H1 (cell line): Measurements from ENCODE around the gene MTRFR. TPM values are rescaled to one million over a fixed set of nuclear protein-coding genes. Genes with fewer than 3 reads are reported as not detected.

Experiments
- CTCF ChIA-PET: fragments of 300-600 bp; sonication (Branson Sonifier 250); formaldehyde crosslinking; loops from one replicate; lab custom pipeline; 2021; ENCODE audit not compliant: partially characterized antibody; lab: Charles Lee
- POLR2A ChIA-PET: fragments of 300-600 bp; sonication (Branson Sonifier 250); formaldehyde crosslinking; loops from one replicate; lab custom pipeline; 2021; ENCODE audit warnings: inconsistent platforms; ENCODE audit not compliant: partially characterized antibody; lab: Charles Lee
- DNase-seq, 2 experiments: peaks; one replicate each; pipeline versions ENCODE4 v3.0.0 to v3.0.0-alpha.2; 2010 to 2022; ENCODE audit warnings: low spot score in 2 of 2, low read depth in 1 of 2, mixed read lengths in 1 of 2
- FAIRE-seq: peaks from 2 replicates; lab custom pipeline; 2011; peaks lifted over from hg19 to GRCh38; lab: Jason Lieb, UNC
- H2AFZ ChIP-seq: 2 replicates; pipeline ENCODE4 v1.8.1; 2012; ENCODE audit warnings: low read length, inconsistent platforms
- H2AK5ac ChIP-seq: 2 replicates; pipeline ENCODE4 v1.6.1; 2013; ENCODE audit warnings: low read depth, low read length
- H2BK120ac ChIP-seq: replicated peaks from 2 replicates; pipeline ENCODE3; 2013; ENCODE audit warnings: low read depth, low read length, inconsistent platforms
- H2BK12ac ChIP-seq: 2 replicates; pipeline ENCODE4 v1.6.1; 2013; ENCODE audit warnings: low read depth, low read length
- H2BK15ac ChIP-seq: 2 replicates; pipeline ENCODE4 v1.6.1; 2013; ENCODE audit warnings: low read length
- H2BK20ac ChIP-seq: 2 replicates; pipeline ENCODE4 v1.6.1; 2013; ENCODE audit warnings: low read length
- H2BK5ac ChIP-seq: 2 replicates; pipeline ENCODE4 v1.6.1; 2013; ENCODE audit warnings: low read depth, low read length
- H3K14ac ChIP-seq: 2 replicates; pipeline ENCODE4 v1.6.1; 2013; ENCODE audit warnings: inconsistent platforms; ENCODE audit not compliant: insufficient read length
- H3K18ac ChIP-seq: 2 replicates; pipeline ENCODE4 v1.6.1; 2013; ENCODE audit warnings: low read length; ENCODE audit errors: extremely low read depth
- H3K23ac ChIP-seq: 2 replicates; pipeline ENCODE4 v1.6.1; 2013; ENCODE audit warnings: inconsistent platforms; ENCODE audit not compliant: insufficient read length
- H3K23me2 ChIP-seq: 2 replicates; pipeline ENCODE4 v1.6.1; 2013; ENCODE audit warnings: low read depth, low read length
- H3K27ac ChIP-seq: 2 replicates; pipeline ENCODE4 v1.6.1; 2011; ENCODE audit warnings: low read depth, low read length, inconsistent platforms
- H3K27me3 ChIP-seq, 4 experiments: replicated peaks in 1 of 4; 1 replicate in 1 of 4; 2 replicates in 3 of 4; pipeline versions ENCODE4 v1.6.1 to v1.8.1; 2011 to 2013; ENCODE audit warnings: low read length in 3 of 4, mild to moderate bottlenecking in 3 of 4, inconsistent platforms in 2 of 4, mixed read lengths in 2 of 4, moderate library complexity in 1 of 4; ENCODE audit not compliant: control insufficient read depth in 3 of 4, insufficient read depth in 3 of 4; ENCODE audit errors: extremely low read depth in 1 of 4
- H3K36me3 ChIP-seq, 4 experiments: 2 replicates each; pipeline versions ENCODE4 v1.6.1 to v1.8.1; 2011 to 2013; ENCODE audit warnings: mild to moderate bottlenecking in 4 of 4, low read length in 3 of 4, moderate library complexity in 2 of 4, control low read depth in 1 of 4, inconsistent platforms in 1 of 4; ENCODE audit not compliant: insufficient read depth in 4 of 4, control insufficient read depth in 2 of 4
- H3K4ac ChIP-seq: replicated peaks from 2 replicates; pipeline ENCODE3; 2013; ENCODE audit warnings: low read length, low read depth, mixed read lengths, inconsistent platforms; ENCODE audit not compliant: insufficient read length
- H3K4me1 ChIP-seq, 4 experiments: replicated peaks in 1 of 4; 1 replicate in 1 of 4; 2 replicates in 3 of 4; pipeline versions ENCODE4 v1.6.1 to v1.8.1; 2011 to 2013; ENCODE audit warnings: low read length in 3 of 4, inconsistent platforms in 2 of 4, mixed read lengths in 1 of 4; ENCODE audit not compliant: insufficient read depth in 4 of 4, control insufficient read depth in 3 of 4
- H3K4me2 ChIP-seq, 2 experiments: 2 replicates each; pipeline versions ENCODE4 v1.6.1 to v1.8.1; 2011 to 2013; ENCODE audit warnings: low read depth in 2 of 2, low read length in 2 of 2, control low read depth in 1 of 2, inconsistent platforms in 1 of 2, mild to moderate bottlenecking in 1 of 2; ENCODE audit not compliant: insufficient read depth in 1 of 2
- H3K4me3 ChIP-seq, 4 experiments: fragments of 200-600, 300-600 bp in 1 of 4; sonication (generic), shearing (Covaris generic), sonication (Bioruptor Twin) in 1 of 4; 2 replicates each; pipeline versions ENCODE4 v1.5.1 to v1.8.1; 2011 to 2016; ENCODE audit warnings: low read length in 4 of 4, low read depth in 3 of 4, control low read depth in 2 of 4, inconsistent platforms in 2 of 4, mild to moderate bottlenecking in 2 of 4, mixed read lengths in 1 of 4, moderate library complexity in 1 of 4; ENCODE audit not compliant: insufficient read depth in 2 of 4; ENCODE audit errors: extremely low read depth in 1 of 4
- H3K56ac ChIP-seq: replicated peaks from 2 replicates; pipeline ENCODE3; 2013; ENCODE audit warnings: low read depth, mild to moderate bottlenecking, mixed read lengths, low read length, inconsistent platforms; ENCODE audit not compliant: insufficient read length
- H3K79me1 ChIP-seq: 2 replicates; pipeline ENCODE4 v1.6.1; 2013; ENCODE audit warnings: low read depth, low read length, control low read depth
- H3K79me2 ChIP-seq, 2 experiments: 2 replicates each; pipeline versions ENCODE4 v1.6.1 to v1.8.1; 2012 to 2013; ENCODE audit warnings: low read length in 2 of 2, mild to moderate bottlenecking in 2 of 2, inconsistent platforms in 1 of 2; ENCODE audit not compliant: insufficient read depth in 2 of 2, control insufficient read depth in 1 of 2
- H3K9ac ChIP-seq, 4 experiments: replicated peaks in 1 of 4; 1 replicate in 1 of 4; 2 replicates in 3 of 4; pipeline versions ENCODE4 v1.6.1 to v1.8.1; 2011 to 2013; ENCODE audit warnings: low read depth in 3 of 4, low read length in 3 of 4, control low read depth in 2 of 4, mild to moderate bottlenecking in 2 of 4, moderate library complexity in 2 of 4, inconsistent platforms in 1 of 4; ENCODE audit errors: extremely low read depth in 1 of 4
- H3K9me3 ChIP-seq, 2 experiments: 2 replicates each; pipeline versions ENCODE4 v1.6.1 to v1.8.1; 2012 to 2013; ENCODE audit warnings: mild to moderate bottlenecking in 2 of 2, moderate library complexity in 2 of 2, control low read depth in 1 of 2, inconsistent platforms in 1 of 2, low read depth in 1 of 2, low read length in 1 of 2, mixed read lengths in 1 of 2; ENCODE audit not compliant: insufficient read depth in 2 of 2
- H4K20me1 ChIP-seq, 2 experiments: replicated peaks in 1 of 2; 2 replicates each; pipeline versions ENCODE3 to v1.8.1; 2011 to 2013; ENCODE audit warnings: inconsistent platforms in 2 of 2, low read length in 2 of 2, mild to moderate bottlenecking in 1 of 2; ENCODE audit not compliant: insufficient read depth in 2 of 2, control insufficient read depth in 1 of 2
- H4K5ac ChIP-seq: 2 replicates; pipeline ENCODE4 v1.6.1; 2013; ENCODE audit warnings: low read length, low read depth, mixed read lengths, inconsistent platforms; ENCODE audit not compliant: insufficient read length
- H4K8ac ChIP-seq: 2 replicates; pipeline ENCODE4 v1.8.0; 2013; ENCODE audit warnings: mild to moderate bottlenecking, moderate library complexity, low read length, inconsistent platforms; ENCODE audit not compliant: insufficient read depth; ENCODE audit errors: extremely low read depth
- H4K91ac ChIP-seq: replicated peaks from 2 replicates; pipeline ENCODE3; 2013; ENCODE audit warnings: low read length, mixed read lengths, inconsistent platforms; ENCODE audit not compliant: insufficient read length
- POLR2AphosphoS5 ChIP-seq: IDR thresholded peaks from 2 replicates; pipeline ENCODE4 v1.6.1; 2011; ENCODE audit warnings: low read depth, low read length
- SP1 ChIP-seq: IDR thresholded peaks from 2 replicates; pipeline ENCODE4 v1.6.1; 2011; ENCODE audit warnings: low read depth, low read length
- WGBS, 2 experiments: shearing (Covaris generic) in 1 of 2; methylation state at CpG; one replicate each; pipeline versions ENCODE4 v1.1.6 to v1.1.7; 2013 to 2015; ENCODE audit warnings: low lambda C conversion rate in 2 of 2, mixed read lengths in 2 of 2, inconsistent platforms in 1 of 2, low coverage in 1 of 2, missing lambda C conversion rate in 1 of 2; ENCODE audit not compliant: insufficient replicate concordance in 2 of 2, insufficient coverage in 1 of 2, insufficient read length in 1 of 2; ENCODE audit errors: extremely low coverage in 1 of 2, missing lambda C conversion rate in 1 of 2; 5-methylcytosine and 5-hydroxymethylcytosine counted together
- polyA plus RNA-seq, 7 experiments: library from polyadenylated mRNA; depleted of rRNA in 3 of 7; stranded (reverse) in 5 of 7; unstranded in 2 of 7; fragments of >200 nt in 5 of 7; fragments of 200-250 nt in 2 of 7; gene quantifications; 1 replicate in 5 of 7; 2 replicates in 1 of 7; 4 replicates in 1 of 7; pipeline versions ENCODE4 v1.2.1 to v1.2.3, GENCODE V29; 2011 to 2013; ENCODE audit warnings: missing spikeins in 2 of 7, mixed read lengths in 2 of 7
- small RNA-seq: library from polyadenylated mRNA; stranded (forward); fragments of <200 nt; extraction: miRNeasy Mini kit (QIAGEN cat#:217004); gene quantifications from one replicate; pipeline ENCODE3, GENCODE V24; 2013; ENCODE audit not compliant: insufficient read depth
- total RNA-seq: library from RNA; stranded (reverse); fragmentation: NEBNext Ultra II Directional; extraction: Animal tissue kit (Norgen Biotek cat#: 25700); gene quantifications from 2 replicates; pipeline ENCODE4 v1.2.1, GENCODE V29; 2021

The MTRFR gene
- total and polyA plus RNA-seq, 2 of the 8 experiments (the other 6 are each of a cell fraction or from before 2014, with no cell fraction given), result 9.2 to 12.9 TPM

DNA sequence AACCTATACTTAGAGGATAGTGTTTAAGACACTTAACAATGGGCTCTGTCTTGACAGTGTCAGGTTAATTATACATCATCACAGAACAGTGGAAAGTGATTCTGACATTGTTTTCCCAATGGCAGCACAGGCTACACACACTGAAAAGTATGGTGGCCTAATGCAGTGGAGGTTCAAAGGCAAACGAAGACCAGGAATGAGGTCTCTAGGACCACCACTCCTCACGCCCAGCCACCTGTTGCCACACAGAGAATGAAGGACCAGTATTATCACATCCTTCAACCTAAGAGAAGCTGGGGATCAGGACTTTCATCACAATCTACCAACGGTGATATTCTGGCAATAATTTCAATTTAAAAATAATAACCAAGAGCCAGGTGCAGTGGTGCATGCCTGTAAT, 73.0 kb downstream of the MTRFR start:
- H2BK12ac ChIP-seq, result no peak overlapping the region
- no peaks in the 10 kb centered on the region for H3K23me2 ChIP-seq
- no peak overlapping the region for H3K14ac ChIP-seq
- no peak for DNase-seq
- ChIA-PET CTCF (interaction anchor here (0.7 to 1.1 kb wide), 3 partner anchors 236 to 1253 kb away, joined by 3 read pairs; no protein-coding TSS in a partner anchor), POLR2A (no interaction called here)
- H4K20me1 ChIP-seq, result peaks cover 0 to 3% of the 10 kb centered on the region in 2 experiments
- H2BK5ac ChIP-seq, result no peak overlapping the region
- H2AFZ ChIP-seq, result no peak overlapping the region
- no peak overlapping the region for H3K4me3 ChIP-seq
- no peak overlapping the region for H2AK5ac ChIP-seq
- H3K79me1 ChIP-seq, result no peaks in the 10 kb centered on the region; the same call in 1 of the 2 replicates
- H4K91ac ChIP-seq, result no peak overlapping the region
- no peaks in the 10 kb centered on the region for H3K9me3 ChIP-seq
- H2BK120ac ChIP-seq, result no peak overlapping the region
- WGBS, 2 experiments, result 88% methylated on average over 3 of the region's 3 CpGs; no CpG with 5 or more reads in 1 of the 2 experiments
- no peaks in the 10 kb centered on the region for H3K4me1 ChIP-seq
- no peak overlapping the region for H2BK20ac ChIP-seq
- H3K23ac ChIP-seq, result no peak overlapping the region
- H2BK15ac ChIP-seq, result no peak overlapping the region
- no peaks in the 10 kb centered on the region for H3K79me2 ChIP-seq
- FAIRE-seq, result no peak
- H3K36me3 ChIP-seq, result peaks cover 19 to 82% (median 64%) of the 10 kb centered on the region in 4 experiments
- H3K27me3 ChIP-seq, result no peaks in the 10 kb centered on the region
- H3K4me2 ChIP-seq, result no peak overlapping the region
- H4K5ac ChIP-seq, result no peak overlapping the region
- H4K8ac ChIP-seq, result no peak overlapping the region
- H3K9ac ChIP-seq, result no peak overlapping the region
- H3K27ac ChIP-seq, result no peak overlapping the region
- TF ChIP-seq SP1, result no peak
- no peak for TF ChIP-seq POLR2AphosphoS5
- no peak overlapping the region for H3K18ac ChIP-seq
- no peak overlapping the region for H3K4ac ChIP-seq
- H3K56ac ChIP-seq, result no peak overlapping the region

Small RNA genes lying within 50 kb of the gene (small RNA-seq; reads per million reads assigned to genes)
- not detected for gene RNA5SP375

Other genes starting within 250 kb of the MTRFR start
- gene PITPNM2, start 82.3 kb upstream of the MTRFR start, total RNA-seq, result 2.3 and 3.4 TPM in 2 replicates
- 0.59 and 0.97 TPM in 2 replicates for gene PITPNM2, start 82.3 kb upstream of the MTRFR start, polyA plus RNA-seq (2011; rRNA removed)
- gene MPHOSPH9, start 295 bp upstream of the MTRFR start, total RNA-seq, result 47.7 and 48.8 TPM in 2 replicates
- gene MPHOSPH9, start 295 bp upstream of the MTRFR start, polyA plus RNA-seq (2011; rRNA removed), result 6.8 and 8.8 TPM in 2 replicates
- 224 and 225 TPM in 2 replicates for gene CDK2AP1, start 38.4 kb downstream of the MTRFR start, total RNA-seq
- 113 and 232 TPM in 2 replicates for gene CDK2AP1, start 38.4 kb downstream of the MTRFR start, polyA plus RNA-seq (2011; rRNA removed)
- gene SBNO1, start 131.4 kb downstream of the MTRFR start, total RNA-seq, result 53.6 and 57.7 TPM in 2 replicates
- 4.3 and 6.7 TPM in 2 replicates for gene SBNO1, start 131.4 kb downstream of the MTRFR start, polyA plus RNA-seq (2011; rRNA removed)
- 14.7 and 17.2 TPM in 2 replicates for gene KMT5A, start 150.7 kb downstream of the MTRFR start, total RNA-seq
- gene KMT5A, start 150.7 kb downstream of the MTRFR start, polyA plus RNA-seq (2011; rRNA removed), result 7.0 and 8.1 TPM in 2 replicates
- gene RILPL2, start 203.2 kb downstream of the MTRFR start, total RNA-seq, result 1.1 and 1.4 TPM in 2 replicates
- 0.77 and 0.91 TPM in 2 replicates for gene RILPL2, start 203.2 kb downstream of the MTRFR start, polyA plus RNA-seq (2011; rRNA removed)
- 15.3 and 16.9 TPM in 2 replicates for gene SNRNP35, start 224.7 kb downstream of the MTRFR start, total RNA-seq
- 8.0 and 8.4 TPM in 2 replicates for gene SNRNP35, start 224.7 kb downstream of the MTRFR start, polyA plus RNA-seq (2011; rRNA removed)